Astrocyte (in vitro differentiated cells and primary cell): ENCODE measurements around the gene ARHGAP11A. TPM values are rescaled to one million over a fixed set of nuclear protein-coding genes. Genes with fewer than 3 reads are reported as not detected.
A peak's percentile ranks its signal among the peaks of the same experiment; 100 is the strongest.

ENCODE experiments used
- DNase-seq: peaks from one replicate; pipeline ENCODE4 v3.0.0-alpha.2; 2010; ENCODE audit warnings: low read depth
- FAIRE-seq: peaks from 2 replicates; lab custom pipeline; 2011; peaks lifted over from hg19 to GRCh38; lab: Jason Lieb, UNC
- H2AFZ ChIP-seq: 2 replicates; pipeline ENCODE4 v1.6.0; 2012; ENCODE audit warnings: low read depth, low read length, inconsistent platforms
- H3K27ac ChIP-seq: 2 replicates; pipeline ENCODE4 v1.5.1; 2011; ENCODE audit warnings: low read depth, low read length, inconsistent platforms
- H3K27me3 ChIP-seq: 2 replicates; pipeline ENCODE4 v1.6.0; 2011; ENCODE audit warnings: low read length, inconsistent platforms; ENCODE audit not compliant: insufficient read depth
- H3K36me3 ChIP-seq: 2 replicates; pipeline ENCODE4 v1.5.1; 2011; ENCODE audit warnings: low read length, inconsistent platforms; ENCODE audit not compliant: insufficient read depth
- H3K4me1 ChIP-seq: 2 replicates; pipeline ENCODE4 v1.5.1; 2011; ENCODE audit warnings: low read length, inconsistent platforms; ENCODE audit not compliant: insufficient read depth
- H3K4me2 ChIP-seq: 2 replicates; pipeline ENCODE4 v1.6.0; 2012; ENCODE audit warnings: low read length, inconsistent platforms
- H3K4me3 ChIP-seq: 2 replicates; pipeline ENCODE4 v1.5.1; 2011; ENCODE audit warnings: low read depth, mild to moderate bottlenecking, low read length, inconsistent platforms; ENCODE audit not compliant: insufficient read depth
- H3K79me2 ChIP-seq: 2 replicates; pipeline ENCODE4 v1.6.0; 2012; ENCODE audit warnings: mild to moderate bottlenecking, low read length, inconsistent platforms; ENCODE audit not compliant: insufficient read depth
- H3K9ac ChIP-seq: 2 replicates; pipeline ENCODE4 v1.6.0; 2012; ENCODE audit warnings: mild to moderate bottlenecking, low read length, inconsistent platforms
- H3K9me3 ChIP-seq: 2 replicates; pipeline ENCODE4 v1.5.1; 2012; ENCODE audit warnings: low read depth, mild to moderate bottlenecking, low read length, inconsistent platforms; ENCODE audit not compliant: insufficient read depth
- H4K20me1 ChIP-seq: 2 replicates; pipeline ENCODE4 v1.6.0; 2012; ENCODE audit warnings: low read length, inconsistent platforms; ENCODE audit not compliant: insufficient read depth
- H3K27ac Mint-ChIP-seq: one replicate; pipeline ENCODE4 v1.8.0; 2021; ENCODE audit warnings: mild to moderate bottlenecking, mixed read lengths; ENCODE audit not compliant: unreplicated experiment
- H3K27me3 Mint-ChIP-seq: one replicate; pipeline ENCODE4 v1.8.0; 2021; ENCODE audit warnings: low read depth, mixed read lengths; ENCODE audit not compliant: unreplicated experiment
- H3K36me3 Mint-ChIP-seq: one replicate; pipeline ENCODE4 v1.8.0; 2021; ENCODE audit warnings: low read depth, mixed read lengths; ENCODE audit not compliant: unreplicated experiment
- H3K4me1 Mint-ChIP-seq: one replicate; pipeline ENCODE4 v1.8.0; 2021; ENCODE audit warnings: low read depth, mixed read lengths; ENCODE audit not compliant: unreplicated experiment
- H3K4me3 Mint-ChIP-seq: one replicate; pipeline ENCODE4 v1.8.0; 2021; ENCODE audit warnings: mild to moderate bottlenecking, moderate library complexity, mixed read lengths; ENCODE audit not compliant: unreplicated experiment
- H3K9me3 Mint-ChIP-seq: one replicate; pipeline ENCODE4 v1.8.0; 2021; ENCODE audit warnings: mild to moderate bottlenecking, mixed read lengths; ENCODE audit not compliant: unreplicated experiment
- CTCF ChIP-seq: IDR thresholded peaks from 2 replicates; pipeline ENCODE4 v1.5.1; 2011; ENCODE audit warnings: low read depth, mild to moderate bottlenecking, inconsistent platforms, low read length, moderate library complexity; ENCODE audit not compliant: insufficient read depth
- EZH2 ChIP-seq: IDR thresholded peaks from 2 replicates; pipeline ENCODE4 v1.6.1; 2012; ENCODE audit warnings: mild to moderate bottlenecking, low read length, inconsistent platforms; ENCODE audit not compliant: insufficient read depth
- total RNA-seq: library from RNA; stranded (reverse); gene quantifications from 2 replicates; pipeline ENCODE4 v1.2.1, GENCODE V29; 2021

The ARHGAP11A gene
- total RNA-seq, 1 donor from 2014 or later, result 15.5 TPM

- Mint-ChIP-seq H3K9me3 (no peaks in the 10 kb centered on the region), H3K4me1 (no peaks in the 10 kb centered on the region), H3K27ac (no peak overlapping the region), H3K4me3 (no peak overlapping the region), H3K36me3 (no peaks in the 10 kb centered on the region), H3K27me3 (no peaks in the 10 kb centered on the region)
- Histone ChIP-seq H3K4me2 (no peak overlapping the region), H3K4me3 (no peak overlapping the region), H3K27me3 (no peaks in the 10 kb centered on the region), H3K9me3 (no peaks in the 10 kb centered on the region), H3K27ac (no peak overlapping the region), H3K79me2 (no peaks in the 10 kb centered on the region), H4K20me1 (no peaks in the 10 kb centered on the region), H3K9ac (no peak overlapping the region), H3K4me1 (peaks cover 9% of the 10 kb centered on the region), H3K36me3 (no peaks in the 10 kb centered on the region), H2AFZ (no peak overlapping the region)
- DNase-seq, result no peak
- no peak for TF ChIP-seq CTCF
- peak; percentile 69 for FAIRE-seq
These were observed 60.2 kb downstream of the ARHGAP11A start for GRCh38 chr15:32675466-32675865.

GRCh38 chr15:32676169-32676568, 60.9 kb downstream of the ARHGAP11A start:
- TF ChIP-seq EZH2 (no peak), CTCF (no peak)
- Histone ChIP-seq H3K4me1 (peaks cover 9% of the 10 kb centered on the region), H2AFZ (no peak overlapping the region), H3K36me3 (no peaks in the 10 kb centered on the region), H3K27ac (no peak overlapping the region), H3K27me3 (no peaks in the 10 kb centered on the region), H3K4me3 (no peak overlapping the region), H4K20me1 (no peaks in the 10 kb centered on the region), H3K4me2 (no peak overlapping the region), H3K79me2 (no peaks in the 10 kb centered on the region), H3K9ac (no peak overlapping the region), H3K9me3 (no peaks in the 10 kb centered on the region)
- no peak for FAIRE-seq
- DNase-seq, result no peak
- Mint-ChIP-seq H3K36me3 (no peaks in the 10 kb centered on the region), H3K4me3 (no peak overlapping the region), H3K9me3 (no peaks in the 10 kb centered on the region), H3K27ac (no peak overlapping the region), H3K27me3 (no peaks in the 10 kb centered on the region), H3K4me1 (no peaks in the 10 kb centered on the region)

- H3K4me3 Mint-ChIP-seq, result no peak overlapping the region
- H2AFZ ChIP-seq, result no peak overlapping the region
- no peaks in the 10 kb centered on the region for H3K27me3 ChIP-seq
- no peaks in the 10 kb centered on the region for H3K36me3 ChIP-seq
- no peak overlapping the region for H3K9ac ChIP-seq
- H3K27ac Mint-ChIP-seq, result peak overlapping the region; percentile 9
- DNase-seq, result no peak
- H3K4me2 ChIP-seq, result peak overlapping the region; percentile 5
- TF ChIP-seq EZH2, result no peak
- TF ChIP-seq CTCF, result no peak
- no peaks in the 10 kb centered on the region for H3K27me3 Mint-ChIP-seq
- peaks cover 2% of the 10 kb centered on the region for H3K4me1 Mint-ChIP-seq
- H3K79me2 ChIP-seq, result no peaks in the 10 kb centered on the region
- peak; percentile 23 for FAIRE-seq
- H3K4me1 ChIP-seq, result peaks cover 16% of the 10 kb centered on the region
- H3K27ac ChIP-seq, result no peak overlapping the region
- no peaks in the 10 kb centered on the region for H3K9me3 ChIP-seq
- no peaks in the 10 kb centered on the region for H3K9me3 Mint-ChIP-seq
- no peak overlapping the region for H3K4me3 ChIP-seq
- no peaks in the 10 kb centered on the region for H4K20me1 ChIP-seq
- no peaks in the 10 kb centered on the region for H3K36me3 Mint-ChIP-seq
These were observed 62.0 kb downstream of the ARHGAP11A start for GRCh38 chr15:32677238-32677750.
